BE2C (cell line): Measurements from ENCODE around the gene ZNF423.

Experiments
- DNase-seq: peaks from one replicate; pipeline ENCODE4 v3.0.0-alpha.2; 2020
- H3K27me3 ChIP-seq: fragments of 250-450 bp; sonication (Bioruptor Pico); 2 replicates; pipeline ENCODE4 v1.5.1; 2020; ENCODE audit warnings: mild to moderate bottlenecking
- H3K36me3 ChIP-seq: fragments of 250-450 bp; sonication (Bioruptor Pico); 2 replicates; pipeline ENCODE4 v1.5.1; 2020; ENCODE audit warnings: mild to moderate bottlenecking
- H3K4me1 ChIP-seq: fragments of 250-450 bp; sonication (Bioruptor Pico); 2 replicates; pipeline ENCODE4 v1.5.1; 2020
- H3K4me3 ChIP-seq: 2 replicates; pipeline ENCODE4 v1.5.1; 2011; ENCODE audit warnings: low read depth, low read length
- H3K9me3 ChIP-seq: fragments of 250-450 bp; sonication (Bioruptor Pico); 2 replicates; pipeline ENCODE4 v1.5.1; 2020
- CTCF ChIP-seq: IDR thresholded peaks from 2 replicates; pipeline ENCODE4 v1.5.1; 2012; ENCODE audit warnings: mild to moderate bottlenecking, low read depth, low read length

ZNF423 gene

GRCh38 chr16:49767414-49767813 lies 88.5 kb downstream of the ZNF423 start:
- Histone ChIP-seq H3K4me3 (no peak overlapping the region), H3K27me3 (no peaks in the 10 kb centered on the region), H3K9me3 (no peaks in the 10 kb centered on the region), H3K4me1 (no peaks in the 10 kb centered on the region), H3K36me3 (no peaks in the 10 kb centered on the region)
- DNase-seq = no peak
- no peak for TF ChIP-seq CTCF

- no peaks in the 10 kb centered on the region for H3K9me3 ChIP-seq
- TF ChIP-seq CTCF = no peak
- no peak overlapping the region for H3K4me3 ChIP-seq
- no peak for DNase-seq
- no peaks in the 10 kb centered on the region for H3K27me3 ChIP-seq
- H3K4me1 ChIP-seq = no peaks in the 10 kb centered on the region
- no peaks in the 10 kb centered on the region for H3K36me3 ChIP-seq
Measured at GRCh38 chr16:49766225-49766624, 89.7 kb downstream of the ZNF423 start.

- H3K36me3 ChIP-seq = no peaks in the 10 kb centered on the region
- no peak for TF ChIP-seq CTCF
- H3K27me3 ChIP-seq = no peaks in the 10 kb centered on the region
- H3K4me3 ChIP-seq = no peak overlapping the region
- no peak for DNase-seq
- H3K4me1 ChIP-seq = no peaks in the 10 kb centered on the region
- no peaks in the 10 kb centered on the region for H3K9me3 ChIP-seq
Measured at GRCh38 chr16:49763826-49764225, 92.1 kb downstream of the ZNF423 start.

- no peak for DNase-seq
- H3K27me3 ChIP-seq = no peaks in the 10 kb centered on the region
- no peaks in the 10 kb centered on the region for H3K9me3 ChIP-seq
- no peaks in the 10 kb centered on the region for H3K4me1 ChIP-seq
- H3K4me3 ChIP-seq = no peak overlapping the region
- TF ChIP-seq CTCF = no peak
- H3K36me3 ChIP-seq = no peaks in the 10 kb centered on the region
Measured at GRCh38 chr16:49760815-49761214, 95.1 kb downstream of the ZNF423 start.

DNA sequence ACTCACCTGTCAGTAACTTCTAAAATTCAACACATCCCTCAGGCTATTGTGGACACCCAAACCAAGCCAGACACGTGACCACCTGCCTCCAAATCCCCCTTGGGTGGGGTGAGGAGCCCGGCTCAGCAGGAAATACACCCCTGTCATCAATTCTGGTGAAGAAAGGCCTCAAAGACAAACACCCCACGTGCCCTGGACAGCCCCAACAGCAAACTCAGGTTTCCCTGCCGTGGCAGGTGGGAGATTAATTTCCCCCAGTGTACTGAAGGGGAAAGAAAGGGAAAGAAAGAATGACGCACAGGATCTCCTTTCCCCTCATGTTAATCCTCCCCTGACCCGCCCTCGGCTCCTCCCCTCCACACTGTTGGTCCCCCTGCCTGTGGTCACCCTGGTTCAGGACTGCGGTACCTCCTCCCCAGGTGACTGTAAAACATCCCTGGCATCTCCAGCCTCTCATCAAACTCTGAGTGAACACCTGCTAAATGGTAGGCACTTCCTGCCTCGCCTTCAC lies 98.3 kb downstream of the ZNF423 start:
- H3K4me1 ChIP-seq = peaks cover 7% of the 10 kb centered on the region

More for the DNA sequence above, 98.3 kb downstream of the ZNF423 start:
- Histone ChIP-seq H3K9me3 (no peaks in the 10 kb centered on the region), H3K4me3 (no peak overlapping the region), H3K36me3 (no peaks in the 10 kb centered on the region), H3K27me3 (no peaks in the 10 kb centered on the region)
- TF ChIP-seq CTCF = no peak
- no peak for DNase-seq
